ENCODE data around the gene CHST12. TPM values are rescaled to one million over a fixed set of nuclear protein-coding genes. Genes with fewer than 3 reads are reported as not detected.

Gene CHST12
- total RNA-seq, 1 experiment from 2014 or later, result 19.3 TPM

GRCh38 chr7:2417981-2418481 lies 14.6 kb downstream of the CHST12 start:
- H3K18ac ChIP-seq (ENCODE audit: insufficient read length, low read depth, low read length), result no peak overlapping the region
- H2BK120ac ChIP-seq (ENCODE audit: low read depth, low read length, poor library complexity, severe bottlenecking), result no peak overlapping the region
- H3K9ac ChIP-seq (ENCODE audit: extremely low read depth, insufficient read length, low read length), result no peak overlapping the region
- H3K9me3 ChIP-seq (ENCODE audit: control insufficient read depth, low read depth, low read length), result no peaks in the 10 kb centered on the region
- H2BK20ac ChIP-seq (ENCODE audit: low read depth, low read length, poor library complexity, severe bottlenecking), result no peak overlapping the region
- peaks cover 18 to 31% of the 10 kb centered on the region in 2 experiments for H3K4me1 Mint-ChIP-seq
- no peak overlapping the region for H2BK15ac ChIP-seq (ENCODE audit: low read depth, low read length)
- H3K56ac ChIP-seq (ENCODE audit: insufficient read length, low read depth, low read length), result no peak overlapping the region
- H2AK5ac ChIP-seq (ENCODE audit: insufficient read length, low read length), result no peak overlapping the region
- H3K79me1 ChIP-seq (ENCODE audit: insufficient read depth, low read depth, low read length, poor library complexity, severe bottlenecking), result no peaks in the 10 kb centered on the region
- H3K4ac ChIP-seq (ENCODE audit: low read depth, low read length), result no peak overlapping the region
- TF ChIP-seq CTCF (conservative IDR thresholded peaks at IDR 0.05), result no peak
- peak overlapping the region; percentile 79 to 89 (median 85); a peak in 3 of 7 replicates for H3K27ac Mint-ChIP-seq
- 0 out of 2 replicates have a peak, but pooled peaks cover 2% of the 10 kb centered on the region for H3K4me1 ChIP-seq (ENCODE audit: insufficient read depth, low read length)
- peaks cover 2% of the 10 kb centered on the region for H4K20me1 ChIP-seq (ENCODE audit: control insufficient read depth, insufficient read depth, insufficient read length)
- H3K23me2 ChIP-seq (ENCODE audit: insufficient read length, low read depth, low read length, poor library complexity, severe bottlenecking), result no peaks in the 10 kb centered on the region
- H3K9me3 Mint-ChIP-seq, result peaks cover 0 to 3% of the 10 kb centered on the region in 2 experiments; a peak in 2 of 5 replicates
- no peak overlapping the region for H2BK12ac ChIP-seq (ENCODE audit: insufficient read length, low read depth, low read length)
- no CpG with 5 or more reads among the region's 15 CpGs for WGBS (ENCODE audit: extremely low coverage, insufficient read length, low lambda C conversion rate)
- H3K27me3 Mint-ChIP-seq (ENCODE audit: low read depth), result no peaks in the 10 kb centered on the region
- no peak overlapping the region for H4K91ac ChIP-seq (ENCODE audit: insufficient read length, low read depth, low read length)
- H3K79me2 ChIP-seq (ENCODE audit: insufficient read depth, low read length), result peaks cover 2% of the 10 kb centered on the region; the same call in 1 of the 2 replicates
- no peak overlapping the region for H2AFZ ChIP-seq (ENCODE audit: low read length)
- no peak overlapping the region for H4K8ac ChIP-seq (replicated peaks; ENCODE audit: insufficient read length, low read depth, low read length)
- no peak overlapping the region for H4K5ac ChIP-seq (ENCODE audit: insufficient read length, low read depth, low read length)
- no peak overlapping the region for H3T11ph ChIP-seq (ENCODE audit: low read length)
- no peak overlapping the region; the same call in 1 of the 2 replicates for H3K14ac ChIP-seq (ENCODE audit: insufficient read depth, low read length)
- no peak overlapping the region for H3K23ac ChIP-seq (ENCODE audit: insufficient read length, low read depth, low read length)
- H3K27ac ChIP-seq (ENCODE audit: insufficient read length, low read depth, low read length), result no peak overlapping the region
- no peak overlapping the region for H2BK5ac ChIP-seq (ENCODE audit: insufficient read length, low read length)
- H3K27me3 ChIP-seq (ENCODE audit: insufficient read depth, low read length), result no peaks in the 10 kb centered on the region
- no peak overlapping the region for H3K4me3 Mint-ChIP-seq
- H3K36me3 Mint-ChIP-seq (ENCODE audit: insufficient read depth in 1 of 3, low read depth in 3 of 3), result peaks cover 3 to 14% (median 5%) of the 10 kb centered on the region in 3 experiments; a peak in 5 of 7 replicates
- no peak for DNase-seq
- H3K4me2 ChIP-seq (ENCODE audit: insufficient read depth, insufficient read length, low read length), result no peak overlapping the region

Measured in H9 (cell line).